NCI-H2171 treated with DMSO at 0.1 percent for 48 hours (cell line): Measurements from ENCODE around the gene UPK1A.
"Not testable (repeated sequence)": the region's sequence is repeated elsewhere in the genome, so short reads cannot be mapped to it uniquely, and the experiment has no call there.

Source experiments
- DNase-seq: peaks from one replicate; lab custom pipeline; 2025; lab: John Stamatoyannopoulos, UW

The UPK1A gene

GRCh38 chr19:35644987-35645679, 21.2 kb upstream of the UPK1A start:
- peak; percentile 65 for DNase-seq

- no peak for DNase-seq
Measured at GRCh38 chr19:35645680-35646511, 20.4 kb upstream of the UPK1A start.

GRCh38 chr19:35648017-35648961, 18.0 kb upstream of the UPK1A start, which contains the start of gene COX6B1:
Gene COX6B1 (plus strand): TSS chr19:35648323. CDS start chr19:35651244, 2,921 bp downstream.
- DNase-seq: peak; percentile 99

GRCh38 chr19:35650581-35650980, 15.7 kb upstream of the UPK1A start:
- no peak for DNase-seq

- not testable (repeated sequence) for DNase-seq
Measured at GRCh38 chr19:35654828-35655227, 11.5 kb upstream of the UPK1A start.

GRCh38 chr19:35655600-35655999, 10.7 kb upstream of the UPK1A start:
- no peak for DNase-seq

- no peak for DNase-seq
Measured at GRCh38 chr19:35656700-35657099, 9.6 kb upstream of the UPK1A start.

- DNase-seq: no peak
Measured at GRCh38 chr19:35657904-35658700, 8.2 kb upstream of the UPK1A start.

GRCh38 chr19:35661995-35662340, 4.3 kb upstream of the UPK1A start:
- no peak for DNase-seq

GRCh38 chr19:35663981-35664380, 2.3 kb upstream of the UPK1A start:
- DNase-seq: no peak

- no peak for DNase-seq
Measured at GRCh38 chr19:35665157-35665556, 1.2 kb upstream of the UPK1A start.

GRCh38 chr19:35665604-35666003, 713 bp upstream of the UPK1A start:
- DNase-seq: no peak

- no peak for DNase-seq
Measured at GRCh38 chr19:35669566-35669965, 3.2 kb downstream of the UPK1A start.

- DNase-seq: no peak
Measured at GRCh38 chr19:35669974-35670373, 3.7 kb downstream of the UPK1A start.

GRCh38 chr19:35670686-35671085, 4.4 kb downstream of the UPK1A start:
- DNase-seq: no peak

GRCh38 chr19:35671818-35672217, 5.5 kb downstream of the UPK1A start:
- DNase-seq: peak; percentile 20

GRCh38 chr19:35673121-35673804, 6.9 kb downstream of the UPK1A start:
- no peak for DNase-seq

- peak; percentile 47 for DNase-seq
Measured at GRCh38 chr19:35675589-35676140, 9.3 kb downstream of the UPK1A start.

GRCh38 chr19:35689836-35690235, 23.5 kb downstream of the UPK1A start:
- DNase-seq: no peak

GRCh38 chr19:35691106-35691505, 24.8 kb downstream of the UPK1A start:
- not testable (repeated sequence) for DNase-seq
